Gastroesophageal sphincter (tissue), 3 donors: ENCODE data around the gene CREBRF.

Source experiments
- CTCF ChIP-seq, 4 experiments: fragments of 200-600 bp in 2 of 4; fragments of 450-650 bp in 2 of 4; sonication (generic) in 1 of 4; IDR thresholded peaks; one replicate each; pipeline ENCODE4 v1.5.1; 2017 to 2019; ENCODE audit warnings: antibody characterized with exemption in 4 of 4, mild to moderate bottlenecking in 2 of 4, moderate library complexity in 2 of 4
- POLR2A ChIP-seq, 2 donors: fragments of 450-650 bp; IDR thresholded peaks; one replicate each; pipeline ENCODE4 v1.6.1; 2017; ENCODE audit warnings: antibody characterized with exemption in 2 of 2, mild to moderate bottlenecking in 2 of 2, moderate library complexity in 1 of 2

GRCh38 chr5:173020154-173020581 lies 36.0 kb upstream of the CREBRF start:
- TF ChIP-seq CTCF (IDR thresholded peaks at IDR 0.05) (no peak), POLR2A (IDR thresholded peaks at IDR 0.05) (no peak)
